ENCODE measurements around the gene FZD1.

Gene FZD1

DNA sequence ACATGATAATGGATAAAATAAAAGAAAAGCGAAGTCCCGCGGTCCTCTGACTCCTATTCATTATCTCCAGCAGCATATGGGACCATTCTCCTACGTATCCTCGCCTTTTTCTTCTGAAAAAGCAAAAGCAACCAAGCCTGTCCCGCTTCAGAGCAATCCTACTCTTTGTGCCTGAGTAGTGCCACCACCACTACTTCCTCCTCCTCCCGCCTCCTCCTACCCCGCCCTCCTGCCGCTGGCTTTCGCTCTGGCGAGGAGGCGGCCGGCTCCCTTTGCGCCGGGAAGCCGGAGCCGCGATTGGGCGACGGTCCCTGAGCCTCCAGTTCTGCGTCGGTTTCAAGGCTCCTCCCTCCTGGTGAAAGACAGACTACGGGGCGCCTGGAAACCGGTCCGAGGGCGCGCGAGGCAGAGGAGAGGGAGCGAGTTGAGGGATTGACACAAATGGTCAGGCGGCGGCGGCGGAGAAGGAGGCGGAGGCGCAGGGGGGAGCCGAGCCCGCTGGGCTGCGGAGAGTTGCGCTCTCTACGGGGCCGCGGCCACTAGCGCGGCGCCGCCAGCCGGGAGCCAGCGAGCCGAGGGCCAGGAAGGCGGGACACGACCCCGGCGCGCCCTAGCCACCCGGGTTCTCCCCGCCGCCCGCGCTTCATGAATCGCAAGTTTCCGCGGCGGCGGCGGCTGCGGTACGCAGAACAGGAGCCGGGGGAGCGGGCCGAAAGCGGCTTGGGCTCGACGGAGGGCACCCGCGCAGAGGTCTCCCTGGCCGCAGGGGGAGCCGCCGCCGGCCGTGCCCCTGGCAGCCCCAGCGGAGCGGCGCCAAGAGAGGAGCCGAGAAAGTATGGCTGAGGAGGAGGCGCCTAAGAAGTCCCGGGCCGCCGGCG is at the start of gene FZD1:
FZD1 (plus strand) TSS at position 388 of the 878 bp plus-strand sequence; CDS start at position 836, 448 bp downstream.
- H3K9ac ChIP-seq (ENCODE audit: insufficient read length, low read depth): peak within 1 kb of the TSS; percentile 77
- H3K9me3 ChIP-seq (ENCODE audit: insufficient read depth, low read length): no peaks in the 10 kb centered on the region
- peak; percentile 97 for DNase-seq (ENCODE audit: low read depth, low spot score)
- peaks cover 20% of the 10 kb centered on the region for H3K27me3 ChIP-seq (ENCODE audit: insufficient read depth, insufficient read length)
- H3K4me1 ChIP-seq (ENCODE audit: insufficient read depth, insufficient read length): peaks cover 7% of the 10 kb centered on the region
- H3K4me3 ChIP-seq (ENCODE audit: insufficient read length, low read depth): peak within 1 kb of the TSS; percentile 63
- TF ChIP-seq ZNF274 (IDR thresholded peaks at IDR 0.05; ENCODE audit: low read depth, low read length) (no peak), SUZ12 (IDR thresholded peaks at IDR 0.05; ENCODE audit: extremely low read depth, insufficient read depth, insufficient read length) (peak; percentile 41)
- H3K36me3 ChIP-seq (ENCODE audit: insufficient read depth, insufficient read length, low read length): peaks cover 11% of the 10 kb centered on the region

DNA sequence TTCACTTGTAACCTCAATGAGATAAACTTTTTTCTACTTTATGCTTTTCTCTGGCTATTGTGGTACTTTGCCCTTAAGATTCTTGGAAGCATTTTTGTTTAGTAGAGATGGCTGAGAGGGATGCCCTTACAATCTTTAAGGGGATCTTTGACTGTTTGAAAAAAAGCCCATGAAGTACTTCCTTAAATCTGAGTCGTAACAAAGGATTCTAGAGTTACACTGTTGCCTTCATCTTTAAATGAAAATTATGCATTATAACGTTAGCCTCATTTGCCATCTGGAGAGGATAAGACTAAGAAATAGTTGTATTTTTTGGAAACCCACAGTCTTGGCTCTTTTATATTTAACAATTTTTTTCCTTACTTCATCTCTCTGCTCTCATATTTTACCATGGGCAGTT is 37.8 kb upstream of the FZD1 start:
- no peaks in the 10 kb centered on the region for H3K9me3 ChIP-seq (ENCODE audit: insufficient read depth, low read length)
- H3K4me1 ChIP-seq (ENCODE audit: insufficient read depth, insufficient read length): no peaks in the 10 kb centered on the region
- TF ChIP-seq SUZ12 (IDR thresholded peaks at IDR 0.05; ENCODE audit: extremely low read depth, insufficient read depth, insufficient read length): no peak
- TF ChIP-seq ZNF274 (IDR thresholded peaks at IDR 0.05; ENCODE audit: low read depth, low read length): no peak
- no peak for TF ChIP-seq YY1 (IDR thresholded peaks at IDR 0.05; ENCODE audit: insufficient read depth, insufficient read length)
- no peak overlapping the region for H3K9ac ChIP-seq (ENCODE audit: insufficient read length, low read depth)
- no peak overlapping the region for H3K4me3 ChIP-seq (ENCODE audit: insufficient read length, low read depth)
- no peak for DNase-seq (ENCODE audit: low read depth, low spot score)
- H3K27me3 ChIP-seq (ENCODE audit: insufficient read depth, insufficient read length): no peaks in the 10 kb centered on the region
- no peaks in the 10 kb centered on the region for H3K36me3 ChIP-seq (ENCODE audit: insufficient read depth, insufficient read length, low read length)

DNA sequence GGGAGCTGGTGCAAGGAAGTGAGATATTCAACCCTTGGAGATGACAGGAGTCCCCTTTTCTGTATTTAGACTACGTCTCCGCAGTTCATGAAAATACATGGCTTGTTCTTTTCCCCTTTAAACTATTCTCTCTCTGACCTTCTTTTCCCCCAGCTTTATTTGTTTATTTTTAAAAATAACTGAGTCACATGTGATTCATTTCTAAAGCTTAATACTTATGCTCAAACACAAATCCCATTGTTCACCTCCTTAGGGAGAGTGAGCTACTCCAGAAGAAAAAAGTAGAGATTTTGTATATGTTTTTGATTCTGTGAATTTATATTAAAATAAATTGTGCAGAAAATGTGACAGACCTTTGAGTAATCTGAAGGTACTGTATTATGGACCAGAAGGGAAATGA is 35.9 kb upstream of the FZD1 start:
- Histone ChIP-seq H3K27me3 (ENCODE audit: insufficient read depth, insufficient read length) (no peaks in the 10 kb centered on the region), H3K9me3 (ENCODE audit: insufficient read depth, low read length) (no peaks in the 10 kb centered on the region), H3K9ac (ENCODE audit: insufficient read length, low read depth) (no peak overlapping the region), H3K4me3 (ENCODE audit: insufficient read length, low read depth) (no peak overlapping the region), H3K36me3 (ENCODE audit: insufficient read depth, insufficient read length, low read length) (no peaks in the 10 kb centered on the region), H3K4me1 (ENCODE audit: insufficient read depth, insufficient read length) (no peaks in the 10 kb centered on the region)
- TF ChIP-seq ZNF274 (IDR thresholded peaks at IDR 0.05; ENCODE audit: low read depth, low read length) (no peak), SUZ12 (IDR thresholded peaks at IDR 0.05; ENCODE audit: extremely low read depth, insufficient read depth, insufficient read length) (no peak)
- DNase-seq (ENCODE audit: low read depth, low spot score): no peak

DNA sequence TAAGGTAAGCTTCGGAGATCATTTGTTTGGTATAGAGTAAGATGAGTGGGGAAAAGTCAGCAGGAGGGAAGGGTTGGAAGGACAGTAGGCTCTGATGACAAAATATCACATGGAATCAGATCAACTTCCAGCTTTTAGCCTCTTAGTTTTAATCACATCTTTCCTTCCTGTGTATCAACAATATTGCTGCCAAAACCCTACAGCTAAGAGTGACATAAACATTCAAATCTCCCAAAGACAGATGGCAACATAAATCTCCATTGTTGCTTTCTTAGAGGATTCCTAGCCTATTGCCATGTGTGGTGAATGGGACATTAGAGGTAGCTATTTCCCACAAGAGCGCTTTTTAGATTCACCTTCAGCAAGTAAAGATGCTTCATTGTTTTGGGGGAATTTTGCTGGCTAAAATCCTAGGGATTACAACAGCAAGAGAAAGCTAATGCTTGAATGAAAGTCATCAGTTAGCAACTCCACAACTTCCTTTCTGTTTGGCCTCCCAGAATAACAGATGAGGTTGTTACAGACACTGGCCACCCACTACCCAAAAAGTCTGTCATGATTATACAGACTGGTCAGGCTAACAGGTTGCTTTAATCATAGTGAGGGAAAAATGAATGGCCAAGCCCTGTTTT is 35.2 kb upstream of the FZD1 start:
- DNase-seq (ENCODE audit: low read depth, low spot score): no peak
- H3K27me3 ChIP-seq (ENCODE audit: insufficient read depth, insufficient read length): no peaks in the 10 kb centered on the region
- H3K4me3 ChIP-seq (ENCODE audit: insufficient read length, low read depth): no peak overlapping the region
- H3K9ac ChIP-seq (ENCODE audit: insufficient read length, low read depth): no peak overlapping the region
- no peaks in the 10 kb centered on the region for H3K4me1 ChIP-seq (ENCODE audit: insufficient read depth, insufficient read length)
- TF ChIP-seq ZNF274 (IDR thresholded peaks at IDR 0.05; ENCODE audit: low read depth, low read length) (no peak), SUZ12 (IDR thresholded peaks at IDR 0.05; ENCODE audit: extremely low read depth, insufficient read depth, insufficient read length) (no peak), YY1 (IDR thresholded peaks at IDR 0.05; ENCODE audit: insufficient read depth, insufficient read length) (no peak)
- H3K9me3 ChIP-seq (ENCODE audit: insufficient read depth, low read length): no peaks in the 10 kb centered on the region
- H3K36me3 ChIP-seq (ENCODE audit: insufficient read depth, insufficient read length, low read length): no peaks in the 10 kb centered on the region

DNA sequence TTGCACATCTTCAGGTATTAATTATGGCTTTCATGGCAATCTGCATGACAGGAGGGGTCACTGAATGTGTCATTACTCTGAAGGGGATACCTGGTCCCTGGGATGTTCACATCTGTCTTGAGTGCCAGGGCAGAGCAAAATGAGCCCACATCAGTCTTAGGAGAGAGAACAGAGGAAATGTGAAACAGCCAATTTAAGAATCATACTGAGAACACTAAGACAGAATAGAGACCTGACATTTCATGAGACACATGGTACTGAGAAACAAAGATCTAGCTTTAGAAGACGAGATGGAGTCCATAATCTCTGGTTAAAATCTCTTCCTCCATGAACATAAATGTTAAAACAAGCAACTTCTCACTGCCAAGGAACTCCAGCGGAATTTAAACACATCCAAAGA is 34.1 kb upstream of the FZD1 start:
- H3K9me3 ChIP-seq (ENCODE audit: insufficient read depth, low read length): no peaks in the 10 kb centered on the region
- no peak for TF ChIP-seq YY1 (IDR thresholded peaks at IDR 0.05; ENCODE audit: insufficient read depth, insufficient read length)
- no peak for TF ChIP-seq ZNF274 (IDR thresholded peaks at IDR 0.05; ENCODE audit: low read depth, low read length)
- TF ChIP-seq SUZ12 (IDR thresholded peaks at IDR 0.05; ENCODE audit: extremely low read depth, insufficient read depth, insufficient read length): no peak
- no peaks in the 10 kb centered on the region for H3K27me3 ChIP-seq (ENCODE audit: insufficient read depth, insufficient read length)
- no peak overlapping the region for H3K9ac ChIP-seq (ENCODE audit: insufficient read length, low read depth)
- no peak for DNase-seq (ENCODE audit: low read depth, low spot score)
- H3K4me1 ChIP-seq (ENCODE audit: insufficient read depth, insufficient read length): no peaks in the 10 kb centered on the region
- no peaks in the 10 kb centered on the region for H3K36me3 ChIP-seq (ENCODE audit: insufficient read depth, insufficient read length, low read length)
- H3K4me3 ChIP-seq (ENCODE audit: insufficient read length, low read depth): no peak overlapping the region

DNA sequence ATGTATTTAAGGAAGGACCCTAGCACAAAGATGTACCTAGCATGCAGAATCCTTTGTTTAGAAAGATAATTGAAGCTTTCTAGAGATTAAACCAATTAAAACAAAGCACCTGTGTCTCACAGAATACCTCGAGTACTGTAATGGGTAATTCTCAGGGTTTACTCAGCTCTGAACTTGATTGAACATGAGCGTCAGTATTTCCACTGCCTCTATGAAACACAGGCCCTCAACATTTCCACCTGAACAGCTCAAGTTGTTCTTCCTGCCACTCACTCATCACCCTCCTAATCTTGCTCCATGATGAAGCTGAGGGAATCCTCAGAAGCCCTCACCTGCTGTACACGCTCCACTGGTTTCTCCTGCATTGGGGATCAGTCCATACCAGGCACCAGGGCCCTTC is 33.7 kb upstream of the FZD1 start:
- Histone ChIP-seq H3K4me3 (ENCODE audit: insufficient read length, low read depth) (no peak overlapping the region), H3K9ac (ENCODE audit: insufficient read length, low read depth) (no peak overlapping the region), H3K27me3 (ENCODE audit: insufficient read depth, insufficient read length) (no peaks in the 10 kb centered on the region), H3K36me3 (ENCODE audit: insufficient read depth, insufficient read length, low read length) (no peaks in the 10 kb centered on the region), H3K9me3 (ENCODE audit: insufficient read depth, low read length) (no peaks in the 10 kb centered on the region), H3K4me1 (ENCODE audit: insufficient read depth, insufficient read length) (no peaks in the 10 kb centered on the region)
- no peak for DNase-seq (ENCODE audit: low read depth, low spot score)
- TF ChIP-seq SUZ12 (IDR thresholded peaks at IDR 0.05; ENCODE audit: extremely low read depth, insufficient read depth, insufficient read length) (no peak), ZNF274 (IDR thresholded peaks at IDR 0.05; ENCODE audit: low read depth, low read length) (no peak), YY1 (IDR thresholded peaks at IDR 0.05; ENCODE audit: insufficient read depth, insufficient read length) (no peak)

DNA sequence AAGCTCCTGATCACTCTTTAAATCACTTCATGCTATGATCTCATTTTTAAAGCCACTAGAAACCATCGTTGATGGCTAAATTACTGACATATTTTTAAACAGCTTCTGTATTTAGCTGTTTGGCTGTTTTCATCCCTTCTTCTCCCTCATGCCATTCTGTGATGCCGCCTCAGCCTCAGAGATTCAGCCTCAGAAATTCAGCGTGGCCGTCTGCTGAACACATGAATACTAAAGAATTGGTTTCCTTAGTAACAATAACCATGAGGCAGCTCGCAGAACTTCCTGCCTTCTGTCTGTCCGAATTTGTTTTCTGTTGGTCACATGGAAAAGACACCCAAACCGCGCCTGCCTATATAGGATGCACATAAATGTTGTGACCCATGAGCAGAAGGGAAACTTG is 31.0 kb upstream of the FZD1 start:
- no peak overlapping the region for H3K4me3 ChIP-seq (ENCODE audit: insufficient read length, low read depth)
- H3K27me3 ChIP-seq (ENCODE audit: insufficient read depth, insufficient read length): no peaks in the 10 kb centered on the region
- no peaks in the 10 kb centered on the region for H3K4me1 ChIP-seq (ENCODE audit: insufficient read depth, insufficient read length)
- no peaks in the 10 kb centered on the region for H3K9me3 ChIP-seq (ENCODE audit: insufficient read depth, low read length)
- no peak overlapping the region for H3K9ac ChIP-seq (ENCODE audit: insufficient read length, low read depth)
- TF ChIP-seq ZNF274 (IDR thresholded peaks at IDR 0.05; ENCODE audit: low read depth, low read length) (no peak), SUZ12 (IDR thresholded peaks at IDR 0.05; ENCODE audit: extremely low read depth, insufficient read depth, insufficient read length) (no peak), YY1 (IDR thresholded peaks at IDR 0.05; ENCODE audit: insufficient read depth, insufficient read length) (no peak)
- H3K36me3 ChIP-seq (ENCODE audit: insufficient read depth, insufficient read length, low read length): no peaks in the 10 kb centered on the region
- DNase-seq (ENCODE audit: low read depth, low spot score): no peak
